Stimulated activated CD4-positive, alpha-beta T cell treated with anti-CD3 and anti-CD28 coated beads, TNF-alpha, amount 100 ng/mL, for 1 hour (primary cell): ENCODE measurements around the gene CAPN7.

Experiments used
- DNase-seq, 3 donors: peaks; one replicate each; pipeline ENCODE4 v3.0.0-alpha.2; 2020; ENCODE audit warnings: low read depth in 3 of 3, low spot score in 1 of 3

CAPN7 gene

GRCh38 chr3:15272426-15273196 lies 66.6 kb downstream of the CAPN7 start:
- no peak for DNase-seq

GRCh38 chr3:15273227-15273626 lies 67.2 kb downstream of the CAPN7 start:
- no peak for DNase-seq

GRCh38 chr3:15276028-15276724 lies 70.1 kb downstream of the CAPN7 start:
- no peak for DNase-seq

DNA sequence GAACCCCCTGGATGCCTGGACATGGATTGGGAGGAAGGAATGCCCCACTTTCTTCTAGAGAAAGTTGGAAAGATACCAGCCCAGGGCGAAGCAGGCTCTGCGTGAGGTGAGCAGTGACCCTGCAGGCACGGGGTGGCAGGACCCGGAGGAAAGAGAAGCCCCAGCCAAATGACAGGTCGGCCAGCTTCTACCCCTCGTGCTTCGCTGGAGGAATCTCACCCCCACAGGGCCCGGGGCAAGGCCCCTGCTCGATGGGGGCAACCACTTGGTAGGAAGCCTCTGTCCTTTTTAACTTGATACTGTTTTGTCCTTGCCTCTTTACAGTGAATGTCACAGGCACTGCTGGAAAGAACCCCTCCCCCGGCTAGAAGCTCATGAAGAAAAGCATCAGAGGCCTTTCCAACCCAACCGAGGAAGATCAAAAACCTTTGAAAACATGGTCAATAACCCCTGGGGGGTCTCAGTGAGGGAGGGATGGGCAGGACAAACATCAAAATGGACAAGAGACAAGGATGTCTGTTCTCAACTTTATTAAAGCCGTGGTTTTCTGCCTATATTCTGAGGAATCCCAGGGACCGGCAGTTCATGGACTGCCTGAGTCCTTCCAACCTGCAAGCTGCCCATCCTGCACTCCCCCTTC lies 71.9 kb downstream of the CAPN7 start:
- DNase-seq = no peak

DNA sequence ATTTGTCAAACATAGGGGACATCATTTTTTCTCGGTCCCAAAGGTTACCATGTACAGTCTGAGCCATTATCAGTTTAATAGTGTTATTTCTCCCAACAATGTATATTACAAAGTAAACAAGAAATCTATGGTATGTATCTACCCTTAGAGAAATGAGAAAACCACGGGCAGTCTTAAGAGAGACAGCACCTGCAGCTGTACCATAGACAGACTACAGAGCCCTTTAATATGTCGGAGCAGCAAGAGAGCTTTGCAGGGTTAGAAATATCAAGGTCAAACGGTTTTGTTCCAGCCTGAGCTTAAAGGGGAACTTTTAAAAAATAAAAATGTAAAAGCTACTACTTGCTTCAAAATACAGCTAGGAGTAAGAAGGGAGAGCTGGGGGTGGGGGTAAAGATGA lies 73.2 kb downstream of the CAPN7 start:
- no peak for DNase-seq

- DNase-seq = no peak
Measured at GRCh38 chr3:15279671-15280402, 73.8 kb downstream of the CAPN7 start.

GRCh38 chr3:15280853-15281532 lies 74.9 kb downstream of the CAPN7 start:
- DNase-seq = no peak

GRCh38 chr3:15281817-15282216 lies 75.8 kb downstream of the CAPN7 start:
- no peak for DNase-seq

- DNase-seq = no peak
Measured at GRCh38 chr3:15283702-15284101, 77.7 kb downstream of the CAPN7 start.

DNA sequence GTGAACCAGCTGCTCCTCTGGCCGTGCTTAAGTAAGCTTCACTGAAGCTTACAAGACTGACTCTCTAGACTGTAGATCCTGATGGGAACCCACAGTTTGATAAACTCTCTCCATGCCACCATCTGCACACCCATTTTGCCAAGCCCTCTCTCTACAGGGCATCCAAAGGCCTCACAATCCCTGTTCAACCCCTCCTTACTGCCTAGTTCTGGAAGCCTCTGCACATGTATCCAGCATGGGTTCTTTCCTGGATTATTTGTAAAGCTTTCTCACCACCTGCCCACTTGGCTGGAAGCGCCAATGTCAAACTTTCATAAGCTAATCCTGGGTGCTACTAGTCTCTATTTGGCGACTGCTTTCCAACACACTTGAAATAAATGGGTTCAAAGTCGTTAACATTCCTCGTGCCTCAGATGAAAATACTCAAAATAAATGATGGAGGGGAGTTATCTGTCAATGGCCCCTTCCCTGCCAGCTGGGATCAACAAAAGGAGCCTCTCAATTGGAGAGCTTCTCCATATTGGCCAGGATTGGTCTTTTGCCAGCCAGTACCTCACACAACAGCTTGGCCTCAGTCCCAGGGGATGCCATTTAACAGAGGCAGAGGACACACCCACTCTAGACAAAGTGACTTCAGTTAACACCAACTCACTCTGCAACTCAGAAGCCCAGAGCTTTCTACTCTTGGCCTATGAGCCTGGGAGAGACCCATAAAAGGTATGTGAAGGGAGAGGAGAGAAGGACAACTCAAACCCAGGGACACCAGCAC lies 78.3 kb downstream of the CAPN7 start:
- DNase-seq = no peak

DNA sequence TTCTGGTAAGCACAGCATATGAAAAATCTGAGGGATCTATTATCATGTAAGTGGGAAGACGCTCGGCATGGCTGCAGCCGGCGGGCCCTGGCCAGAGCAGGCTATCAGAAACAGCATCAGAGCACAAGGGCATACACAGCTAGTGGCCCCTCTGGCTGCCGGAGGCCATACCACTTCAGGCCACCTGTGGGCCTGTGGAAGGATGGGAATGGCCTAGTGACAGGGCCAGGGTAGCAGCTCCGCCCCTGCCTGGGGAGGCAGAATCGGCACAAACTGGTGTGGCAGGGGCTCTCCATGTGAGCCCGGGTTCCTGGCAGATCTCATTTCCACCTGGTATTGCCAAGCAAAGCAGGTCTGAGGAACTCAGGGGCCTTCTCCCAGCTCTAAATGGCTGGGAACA lies 80.0 kb downstream of the CAPN7 start:
- DNase-seq = no peak

DNA sequence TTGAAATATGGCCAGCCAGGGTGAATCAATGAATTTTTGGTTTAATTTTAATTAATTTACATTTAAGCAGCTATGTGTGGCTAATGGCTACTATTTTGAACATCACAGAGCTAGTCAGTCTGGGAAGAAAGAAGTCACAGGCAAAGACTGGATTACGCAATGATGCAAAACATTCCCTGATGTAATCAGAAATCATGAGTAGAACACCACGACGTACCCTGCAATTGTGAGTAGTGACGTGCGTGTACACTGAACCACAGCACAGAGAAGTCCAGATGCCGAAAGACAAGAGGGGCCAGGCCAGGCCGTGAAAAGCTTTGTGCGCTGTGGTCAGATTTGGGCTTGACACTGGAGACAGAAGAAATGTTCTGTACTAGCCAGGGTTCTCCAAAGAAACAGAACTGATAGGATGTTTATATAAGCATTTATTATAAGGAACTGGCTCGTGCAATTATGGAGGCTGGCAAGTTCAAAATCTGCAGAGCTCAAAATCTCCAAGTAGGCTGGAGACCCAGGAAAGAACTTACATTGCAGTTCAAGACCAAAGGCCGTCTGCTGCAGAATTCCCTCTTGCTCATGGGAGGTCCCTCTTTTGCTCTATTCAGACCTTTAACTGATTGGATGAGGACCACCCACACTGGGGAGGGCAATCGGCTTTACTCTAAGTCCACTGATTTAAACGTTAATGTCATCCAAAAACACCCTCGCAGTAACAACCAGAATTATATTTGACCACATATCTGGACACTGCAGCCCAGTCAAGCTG lies 81.7 kb downstream of the CAPN7 start:
- DNase-seq = no peak

GRCh38 chr3:15288331-15289035 lies 82.4 kb downstream of the CAPN7 start:
- DNase-seq = no peak

DNA sequence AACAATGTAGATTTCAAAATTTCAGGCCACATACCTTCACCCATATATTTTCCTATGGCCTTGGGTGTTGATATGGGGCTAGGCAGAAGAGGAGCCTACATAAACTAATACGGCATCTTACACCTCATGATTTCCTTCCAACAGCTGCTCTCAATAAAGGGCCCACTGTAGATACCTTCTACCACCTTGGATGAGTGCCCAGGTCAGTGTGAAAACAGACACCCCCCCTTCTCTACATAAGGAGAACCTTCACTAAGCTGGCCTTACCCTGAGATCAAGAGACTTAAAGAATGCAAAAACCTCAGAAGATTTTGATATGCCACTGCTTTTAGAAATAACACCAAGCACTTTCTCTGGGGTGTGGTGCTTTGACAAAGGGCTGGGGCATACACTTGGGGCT lies 83.6 kb downstream of the CAPN7 start:
- DNase-seq = no peak

DNA sequence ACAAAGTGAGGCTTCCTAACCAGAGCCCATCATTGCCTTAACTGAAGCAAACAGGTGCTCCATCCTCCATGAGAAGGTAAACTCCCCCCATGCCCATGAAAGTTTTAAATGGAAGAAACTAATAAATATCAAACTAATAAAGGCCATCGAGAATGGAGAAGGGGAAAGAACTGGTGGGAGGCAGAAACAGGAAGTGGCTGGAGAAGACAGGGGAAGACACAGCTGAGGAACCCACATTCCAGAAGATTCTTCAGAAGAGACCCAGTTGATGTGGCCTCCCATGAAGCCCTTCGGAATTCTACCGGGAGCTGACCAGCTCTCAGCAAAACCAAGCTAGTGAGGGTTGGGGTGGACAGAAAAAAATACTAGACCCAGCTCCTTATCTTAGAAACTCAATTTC lies 84.7 kb downstream of the CAPN7 start:
- no peak for DNase-seq

GRCh38 chr3:15291589-15292541 lies 85.8 kb downstream of the CAPN7 start:
- peak in 1 of 3 donors; percentile 31 for DNase-seq

DNA sequence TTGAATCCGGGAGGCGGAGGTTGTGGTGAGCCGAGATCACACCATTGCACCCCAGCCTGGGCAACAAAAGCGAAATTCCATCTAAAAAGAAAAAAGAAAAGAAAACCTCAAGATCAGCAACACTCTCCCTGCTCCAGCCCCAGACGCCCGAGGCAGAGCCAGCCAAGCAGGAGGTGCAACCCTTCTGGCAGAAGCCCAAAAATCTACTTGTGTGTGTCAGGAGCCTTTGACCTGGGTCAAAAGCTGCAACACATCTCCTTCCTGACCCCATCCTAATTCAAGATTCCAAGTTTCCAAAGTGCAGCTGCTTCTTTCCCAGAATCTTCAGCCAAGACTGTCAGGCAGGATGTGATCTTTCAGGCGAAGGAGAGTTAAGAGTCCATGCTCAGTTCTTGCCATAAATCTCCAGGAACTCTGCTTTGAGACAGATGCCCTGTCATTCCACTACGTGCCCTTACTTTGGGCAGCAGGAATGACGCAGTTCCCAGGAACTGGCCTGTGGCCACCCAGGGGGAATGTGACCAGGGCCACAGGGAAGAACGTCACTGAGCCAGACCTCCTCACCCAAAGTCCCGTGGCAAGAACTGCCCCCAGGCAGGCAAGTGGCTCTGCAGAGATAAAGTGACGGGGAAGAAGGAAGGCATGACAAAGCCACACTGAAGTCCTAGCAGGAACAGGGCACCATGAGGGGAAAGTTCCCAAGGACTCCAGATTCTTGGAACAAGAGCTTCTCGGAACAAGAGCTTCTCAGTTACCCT lies 86.9 kb downstream of the CAPN7 start:
- no peak for DNase-seq
